MG63 (cell line): ENCODE data around the gene DGKG. TPM values are rescaled to one million over a fixed set of nuclear protein-coding genes. Genes with fewer than 3 reads are reported as not detected.

Experiments used
- DNase-seq: peaks from one replicate; pipeline ENCODE4 v3.0.0-alpha.2; 2020
- H3K27me3 ChIP-seq: fragments of 250-450 bp; sonication (Bioruptor Pico); 2 replicates; pipeline ENCODE4 v1.5.1; 2020; ENCODE audit warnings: mild to moderate bottlenecking, moderate library complexity
- H3K36me3 ChIP-seq: fragments of 250-450 bp; sonication (Bioruptor Pico); 2 replicates; pipeline ENCODE4 v1.5.1; 2020; ENCODE audit warnings: mild to moderate bottlenecking, moderate library complexity
- H3K4me3 ChIP-seq: fragments of 250-450 bp; sonication (Bioruptor Pico); 2 replicates; pipeline ENCODE4 v1.5.1; 2020; ENCODE audit warnings: mild to moderate bottlenecking, moderate library complexity
- H3K9me3 ChIP-seq: fragments of 250-450 bp; sonication (Bioruptor Pico); 2 replicates; pipeline ENCODE4 v1.5.1; 2020; ENCODE audit warnings: mild to moderate bottlenecking, moderate library complexity
- total RNA-seq: library from RNA; depleted of rRNA; stranded (reverse); fragments of >200 nt; shearing (Covaris generic); gene quantifications from 2 replicates; pipeline ENCODE4 v1.2.3, GENCODE V29; 2014; ENCODE audit warnings: low replicate concordance

Gene DGKG
- total RNA-seq, 1 experiment from 2014 or later = 2.6 TPM

- no peak for DNase-seq
- Histone ChIP-seq H3K36me3 (no peaks in the 10 kb centered on the region), H3K4me3 (no peak overlapping the region), H3K27me3 (no peaks in the 10 kb centered on the region; the same call in 1 of the 2 replicates), H3K9me3 (no peaks in the 10 kb centered on the region)
These were observed 93.2 kb downstream of the DGKG start for GRCh38 chr3:186268616-186269448.

GRCh38 chr3:186267758-186268157, 94.3 kb downstream of the DGKG start:
- H3K9me3 ChIP-seq = no peaks in the 10 kb centered on the region
- no peaks in the 10 kb centered on the region; the same call in 1 of the 2 replicates for H3K27me3 ChIP-seq
- H3K36me3 ChIP-seq = no peaks in the 10 kb centered on the region
- DNase-seq = no peak
- H3K4me3 ChIP-seq = no peak overlapping the region

- no peaks in the 10 kb centered on the region for H3K9me3 ChIP-seq
- no peak overlapping the region for H3K4me3 ChIP-seq
- H3K27me3 ChIP-seq = no peaks in the 10 kb centered on the region; the same call in 1 of the 2 replicates
- no peak for DNase-seq
- no peaks in the 10 kb centered on the region for H3K36me3 ChIP-seq
These were observed 97.2 kb downstream of the DGKG start for GRCh38 chr3:186264608-186265400.

- DNase-seq = no peak
- Histone ChIP-seq H3K27me3 (no peaks in the 10 kb centered on the region), H3K4me3 (no peak overlapping the region), H3K9me3 (no peaks in the 10 kb centered on the region), H3K36me3 (no peaks in the 10 kb centered on the region)
These were observed 100.4 kb downstream of the DGKG start for GRCh38 chr3:186261638-186262037.

GRCh38 chr3:186260726-186261125, 101.3 kb downstream of the DGKG start:
- DNase-seq = no peak
- no peaks in the 10 kb centered on the region for H3K36me3 ChIP-seq
- H3K4me3 ChIP-seq = no peak overlapping the region
- no peaks in the 10 kb centered on the region for H3K9me3 ChIP-seq
- no peaks in the 10 kb centered on the region for H3K27me3 ChIP-seq

- H3K9me3 ChIP-seq = no peaks in the 10 kb centered on the region
- H3K36me3 ChIP-seq = no peaks in the 10 kb centered on the region
- H3K27me3 ChIP-seq = no peaks in the 10 kb centered on the region
- peak; percentile 77 for DNase-seq
- no peak overlapping the region for H3K4me3 ChIP-seq
These were observed 102.2 kb downstream of the DGKG start for GRCh38 chr3:186259612-186260383.

GRCh38 chr3:186258968-186259367, 103.1 kb downstream of the DGKG start:
- DNase-seq = no peak
- Histone ChIP-seq H3K9me3 (no peaks in the 10 kb centered on the region), H3K36me3 (no peaks in the 10 kb centered on the region), H3K27me3 (no peaks in the 10 kb centered on the region), H3K4me3 (no peak overlapping the region)

GRCh38 chr3:186257866-186258265, 104.2 kb downstream of the DGKG start:
- Histone ChIP-seq H3K9me3 (no peaks in the 10 kb centered on the region), H3K36me3 (no peaks in the 10 kb centered on the region), H3K4me3 (no peak overlapping the region), H3K27me3 (no peaks in the 10 kb centered on the region)
- no peak for DNase-seq

- Histone ChIP-seq H3K9me3 (no peaks in the 10 kb centered on the region), H3K36me3 (no peaks in the 10 kb centered on the region), H3K27me3 (no peaks in the 10 kb centered on the region), H3K4me3 (no peak overlapping the region)
- DNase-seq = no peak
These were observed 106.2 kb downstream of the DGKG start for GRCh38 chr3:186255703-186256331.

- Histone ChIP-seq H3K36me3 (no peaks in the 10 kb centered on the region), H3K4me3 (no peak overlapping the region), H3K9me3 (no peaks in the 10 kb centered on the region), H3K27me3 (no peaks in the 10 kb centered on the region)
- no peak for DNase-seq
These were observed 107.1 kb downstream of the DGKG start for GRCh38 chr3:186254676-186255650.

GRCh38 chr3:186251948-186252619, 110.0 kb downstream of the DGKG start:
- Histone ChIP-seq H3K9me3 (no peaks in the 10 kb centered on the region), H3K27me3 (no peaks in the 10 kb centered on the region), H3K4me3 (no peak overlapping the region), H3K36me3 (no peaks in the 10 kb centered on the region)
- peak; percentile 35 for DNase-seq

- H3K27me3 ChIP-seq = no peaks in the 10 kb centered on the region
- no peak overlapping the region for H3K4me3 ChIP-seq
- H3K9me3 ChIP-seq = no peaks in the 10 kb centered on the region
- no peak for DNase-seq
- H3K36me3 ChIP-seq = no peaks in the 10 kb centered on the region
These were observed 113.2 kb downstream of the DGKG start for GRCh38 chr3:186248850-186249249.

- no peaks in the 10 kb centered on the region for H3K9me3 ChIP-seq
- no peaks in the 10 kb centered on the region for H3K27me3 ChIP-seq
- DNase-seq = peak; percentile 34
- no peak overlapping the region for H3K4me3 ChIP-seq
- H3K36me3 ChIP-seq = no peaks in the 10 kb centered on the region
These were observed 113.9 kb downstream of the DGKG start for GRCh38 chr3:186247821-186248814.

- no peak for DNase-seq
- no peaks in the 10 kb centered on the region for H3K9me3 ChIP-seq
- no peak overlapping the region for H3K4me3 ChIP-seq
These were observed 115.1 kb downstream of the DGKG start for GRCh38 chr3:186246941-186247340.

More at GRCh38 chr3:186246941-186247340, 115.1 kb downstream of the DGKG start:
- Histone ChIP-seq H3K27me3 (no peaks in the 10 kb centered on the region), H3K36me3 (no peaks in the 10 kb centered on the region)
